Measurements from ENCODE around the gene CD44. TPM values are rescaled to one million over a fixed set of nuclear protein-coding genes. Genes with fewer than 3 reads are reported as not detected.

CD44 gene
- total RNA-seq, 1 experiment from 2014 or later = 121 TPM

- Histone ChIP-seq H3K27me3 (replicated peaks) (no peaks in the 10 kb centered on the region), H3K9me3 (replicated peaks) (no peaks in the 10 kb centered on the region), H3K27ac (no peak overlapping the region), H3K36me3 (no peaks in the 10 kb centered on the region), H3K4me3 (no peak overlapping the region), H3K4me1 (replicated peaks) (peaks cover 18% of the 10 kb centered on the region)
- no peak for DNase-seq (ENCODE audit: low read depth in 1 of 2, low spot score in 2 of 2)
These were observed 106.8 kb downstream of the CD44 start for GRCh38 chr11:35245786-35246185.

GRCh38 chr11:35246745-35247144 lies 107.8 kb downstream of the CD44 start:
- Histone ChIP-seq H3K36me3 (no peaks in the 10 kb centered on the region), H3K4me1 (replicated peaks) (peaks cover 18% of the 10 kb centered on the region), H3K4me3 (no peak overlapping the region), H3K9me3 (replicated peaks) (no peaks in the 10 kb centered on the region), H3K27ac (no peak overlapping the region), H3K27me3 (replicated peaks) (no peaks in the 10 kb centered on the region)
- DNase-seq (ENCODE audit: low read depth in 1 of 2, low spot score in 2 of 2) = no peak

GRCh38 chr11:35247428-35247827 lies 108.5 kb downstream of the CD44 start:
- Histone ChIP-seq H3K4me1 (replicated peaks) (peaks cover 13% of the 10 kb centered on the region), H3K27me3 (replicated peaks) (no peaks in the 10 kb centered on the region), H3K4me3 (no peak overlapping the region), H3K27ac (no peak overlapping the region), H3K9me3 (replicated peaks) (no peaks in the 10 kb centered on the region), H3K36me3 (no peaks in the 10 kb centered on the region)
- no peak for DNase-seq (ENCODE audit: low read depth in 1 of 2, low spot score in 2 of 2)

- Histone ChIP-seq H3K27me3 (replicated peaks) (no peaks in the 10 kb centered on the region), H3K27ac (no peak overlapping the region), H3K9me3 (replicated peaks) (no peaks in the 10 kb centered on the region), H3K4me1 (replicated peaks) (peaks cover 9% of the 10 kb centered on the region), H3K4me3 (no peak overlapping the region), H3K36me3 (no peaks in the 10 kb centered on the region)
- DNase-seq (ENCODE audit: low read depth in 1 of 2, low spot score in 2 of 2) = no peak
These were observed 108.9 kb downstream of the CD44 start for GRCh38 chr11:35247863-35248262.

GRCh38 chr11:35248558-35249323 lies 109.8 kb downstream of the CD44 start:
- Histone ChIP-seq H3K27ac (no peak overlapping the region), H3K9me3 (replicated peaks) (no peaks in the 10 kb centered on the region), H3K4me3 (no peak overlapping the region), H3K27me3 (replicated peaks) (no peaks in the 10 kb centered on the region), H3K36me3 (no peaks in the 10 kb centered on the region), H3K4me1 (replicated peaks) (no peaks in the 10 kb centered on the region)
- DNase-seq (ENCODE audit: low read depth in 1 of 2, low spot score in 2 of 2) = no peak

- H3K9me3 ChIP-seq (replicated peaks) = no peaks in the 10 kb centered on the region
- no peak overlapping the region for H3K4me3 ChIP-seq
- no peaks in the 10 kb centered on the region for H3K27me3 ChIP-seq (replicated peaks)
- no peak for DNase-seq (ENCODE audit: low read depth in 1 of 2, low spot score in 2 of 2)
- no peak overlapping the region for H3K27ac ChIP-seq
- no peaks in the 10 kb centered on the region for H3K4me1 ChIP-seq (replicated peaks)
- no peaks in the 10 kb centered on the region for H3K36me3 ChIP-seq
These were observed 111.2 kb downstream of the CD44 start for GRCh38 chr11:35250192-35250591.

- H3K36me3 ChIP-seq = no peaks in the 10 kb centered on the region
- no peaks in the 10 kb centered on the region for H3K4me1 ChIP-seq (replicated peaks)
- DNase-seq (ENCODE audit: low read depth in 1 of 2, low spot score in 2 of 2) = no peak
- H3K9me3 ChIP-seq (replicated peaks) = no peaks in the 10 kb centered on the region
- H3K27me3 ChIP-seq (replicated peaks) = no peaks in the 10 kb centered on the region
- H3K4me3 ChIP-seq = no peak overlapping the region
- H3K27ac ChIP-seq = no peak overlapping the region
These were observed 111.7 kb downstream of the CD44 start for GRCh38 chr11:35250621-35251020.

GRCh38 chr11:35253237-35253636 lies 114.3 kb downstream of the CD44 start:
- no peaks in the 10 kb centered on the region for H3K4me1 ChIP-seq (replicated peaks)
- H3K4me3 ChIP-seq = no peak overlapping the region
- DNase-seq (ENCODE audit: low read depth in 1 of 2, low spot score in 2 of 2) = no peak
- H3K36me3 ChIP-seq = no peaks in the 10 kb centered on the region
- H3K27me3 ChIP-seq (replicated peaks) = no peaks in the 10 kb centered on the region
- H3K27ac ChIP-seq = no peak overlapping the region
- no peaks in the 10 kb centered on the region for H3K9me3 ChIP-seq (replicated peaks)

GRCh38 chr11:35255514-35255913 lies 116.5 kb downstream of the CD44 start:
- H3K27me3 ChIP-seq (replicated peaks) = no peaks in the 10 kb centered on the region
- H3K27ac ChIP-seq = no peak overlapping the region

GRCh38 chr11:35256296-35256695 lies 117.3 kb downstream of the CD44 start:
- H3K36me3 ChIP-seq = no peaks in the 10 kb centered on the region
- H3K4me1 ChIP-seq (replicated peaks) = peaks cover 17% of the 10 kb centered on the region
- H3K4me3 ChIP-seq = no peak overlapping the region
- no peaks in the 10 kb centered on the region for H3K9me3 ChIP-seq (replicated peaks)
- no peak overlapping the region for H3K27ac ChIP-seq
- H3K27me3 ChIP-seq (replicated peaks) = no peaks in the 10 kb centered on the region
- no peak for DNase-seq (ENCODE audit: low read depth in 1 of 2, low spot score in 2 of 2)

More at GRCh38 chr11:35255514-35255913, 116.5 kb downstream of the CD44 start:
- Histone ChIP-seq H3K9me3 (replicated peaks) (no peaks in the 10 kb centered on the region), H3K4me1 (replicated peaks) (peaks cover 11% of the 10 kb centered on the region), H3K4me3 (no peak overlapping the region), H3K36me3 (no peaks in the 10 kb centered on the region)
- DNase-seq (ENCODE audit: low read depth in 1 of 2, low spot score in 2 of 2) = no peak

- Histone ChIP-seq H3K27me3 (replicated peaks) (no peaks in the 10 kb centered on the region), H3K4me1 (replicated peaks) (peaks cover 18% of the 10 kb centered on the region), H3K36me3 (no peaks in the 10 kb centered on the region), H3K4me3 (no peak overlapping the region), H3K9me3 (replicated peaks) (no peaks in the 10 kb centered on the region), H3K27ac (no peak overlapping the region)
- no peak for DNase-seq (ENCODE audit: low read depth in 1 of 2, low spot score in 2 of 2)
These were observed 118.3 kb downstream of the CD44 start for GRCh38 chr11:35257281-35257680.

- Histone ChIP-seq H3K27me3 (replicated peaks) (no peaks in the 10 kb centered on the region), H3K4me3 (no peak overlapping the region), H3K9me3 (replicated peaks) (no peaks in the 10 kb centered on the region), H3K4me1 (replicated peaks) (peaks cover 18% of the 10 kb centered on the region), H3K36me3 (no peaks in the 10 kb centered on the region), H3K27ac (no peak overlapping the region; the same call in 1 of the 2 replicates)
- DNase-seq (ENCODE audit: low read depth in 1 of 2, low spot score in 2 of 2) = no peak
These were observed 120.6 kb downstream of the CD44 start for GRCh38 chr11:35259529-35259928.

GRCh38 chr11:35260342-35260985 lies 121.5 kb downstream of the CD44 start:
- Histone ChIP-seq H3K4me1 (replicated peaks) (peaks cover 18% of the 10 kb centered on the region), H3K27ac (peak overlapping the region; percentile 87), H3K36me3 (no peaks in the 10 kb centered on the region), H3K27me3 (replicated peaks) (no peaks in the 10 kb centered on the region), H3K4me3 (no peak overlapping the region), H3K9me3 (replicated peaks) (no peaks in the 10 kb centered on the region)
- DNase-seq (ENCODE audit: low read depth in 1 of 2, low spot score in 2 of 2) = peak; percentile 66 to 87

GRCh38 chr11:35261197-35261596 lies 122.2 kb downstream of the CD44 start:
- no peaks in the 10 kb centered on the region for H3K9me3 ChIP-seq (replicated peaks)
- H3K27ac ChIP-seq = peak overlapping the region; percentile 87
- H3K36me3 ChIP-seq = no peaks in the 10 kb centered on the region
- H3K4me1 ChIP-seq (replicated peaks) = peaks cover 18% of the 10 kb centered on the region
- DNase-seq (ENCODE audit: low read depth in 1 of 2, low spot score in 2 of 2) = no peak
- H3K27me3 ChIP-seq (replicated peaks) = no peaks in the 10 kb centered on the region
- no peak overlapping the region for H3K4me3 ChIP-seq

All from SJSA1 (cell line).